Tibial nerve (tissue), 4 donors: ENCODE results near the gene CCDC188. TPM values are rescaled to one million over a fixed set of nuclear protein-coding genes. Genes with fewer than 3 reads are reported as not detected.

ENCODE experiments used
- DNase-seq, 2 donors: peaks; one replicate each; pipeline ENCODE4 v3.0.0-alpha.2; 2019; ENCODE audit warnings: low spot score in 2 of 2
- H3K27ac ChIP-seq, 4 donors: fragments of 200-600 bp; sonication (generic) in 3 of 4; one replicate each; pipeline ENCODE4 v1.5.1; 2017 to 2019; ENCODE audit warnings: mild to moderate bottlenecking in 1 of 4
- H3K27me3 ChIP-seq, 2 donors: fragments of 200-600 bp; sonication (generic) in 1 of 2; one replicate each; pipeline versions ENCODE4 v1.5.1 to v1.6.0; 2017 to 2019
- H3K36me3 ChIP-seq, 3 donors: fragments of 200-600 bp; sonication (generic); one replicate each; pipeline ENCODE4 v1.5.1; 2018 to 2019
- H3K4me1 ChIP-seq, 4 donors: fragments of 200-600 bp; sonication (generic) in 3 of 4; one replicate each; pipeline ENCODE4 v1.5.1; 2017 to 2019
- H3K4me3 ChIP-seq, 4 donors: fragments of 200-600 bp; sonication (generic) in 3 of 4; one replicate each; pipeline ENCODE4 v1.5.1; 2017 to 2019; ENCODE audit warnings: mild to moderate bottlenecking in 1 of 4, moderate library complexity in 1 of 4
- H3K9me3 ChIP-seq, 4 donors: fragments of 200-600 bp; sonication (generic) in 3 of 4; one replicate each; pipeline ENCODE4 v1.5.1; 2017 to 2019
- EP300 ChIP-seq, 2 donors: sonication (generic); formaldehyde crosslinking; IDR thresholded peaks; one replicate each; pipeline ENCODE4 v1.6.1; 2017; ENCODE audit warnings: antibody characterized with exemption in 2 of 2, mild to moderate bottlenecking in 1 of 2
- POLR2A ChIP-seq, 2 donors: fragments of 450-650 bp; IDR thresholded peaks; one replicate each; pipeline ENCODE4 v1.6.1; 2017; ENCODE audit warnings: antibody characterized with exemption in 2 of 2, mild to moderate bottlenecking in 2 of 2, moderate library complexity in 2 of 2
- WGBS, 2 donors: methylation state at CpG; one replicate each; pipeline ENCODE4 v1.1.5; 2018; 5-methylcytosine and 5-hydroxymethylcytosine counted together
- total RNA-seq, 4 donors: library from RNA; depleted of rRNA; stranded (reverse); fragments of >200 nt; gene quantifications; one replicate each; pipeline ENCODE4 v1.1.0, GENCODE V29; 2016
- TF ChIP-seq, protein P1 (sequence below), 5 experiments: fragments of 200-600 bp in 3 of 5; fragments of 450-650 bp in 2 of 5; sonication (generic) in 3 of 5; IDR thresholded peaks; one replicate each; pipeline ENCODE4 v1.5.1; 2016 to 2019; ENCODE audit warnings: antibody characterized with exemption in 5 of 5, mild to moderate bottlenecking in 3 of 5, moderate library complexity in 2 of 5

The CCDC188 gene
- total RNA-seq, 4 donors from 2014 or later, result 1.5 to 12.4 (median 6.6) TPM

DNA sequence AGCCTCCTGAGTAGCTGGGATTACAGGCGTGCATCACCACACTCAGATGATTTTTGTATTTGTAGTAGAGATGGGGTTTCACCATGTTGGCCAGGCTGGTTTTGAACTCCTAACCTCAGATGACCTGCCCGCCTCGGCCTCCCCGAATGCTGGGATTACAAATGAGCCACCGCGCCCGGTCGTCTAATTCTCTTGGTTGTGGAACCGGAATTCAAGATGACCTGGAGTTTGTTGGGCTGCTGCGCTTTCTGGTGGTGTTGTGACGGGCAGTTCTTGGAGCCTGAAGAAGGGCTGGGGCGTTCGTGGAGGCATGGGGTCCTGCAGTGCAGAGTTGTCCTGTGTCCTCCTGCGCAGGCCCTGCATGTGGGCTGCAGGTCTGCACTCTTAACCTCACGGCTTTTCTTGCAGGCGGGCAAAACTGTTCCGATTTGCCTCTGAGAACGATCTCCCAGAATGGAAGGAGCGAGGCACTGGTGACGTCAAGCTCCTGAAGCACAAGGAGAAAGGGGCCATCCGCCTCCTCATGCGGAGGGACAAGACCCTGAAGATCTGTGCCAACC, 28.9 kb downstream of the CCDC188 start:
- whole genome bisulfite sequencing, 2 donors, result 88 to 91% methylated on average over 21 of the region's 22 CpGs
- DNase-seq, result no peak
- Histone ChIP-seq H3K27ac (no peak overlapping the region), H3K9me3 (no peaks in the 10 kb centered on the region), H3K36me3 (peaks cover 0 to 69% (median 12%) of the 10 kb centered on the region in 3 donors), H3K4me1 (peaks cover 0 to 53% (median 13%) of the 10 kb centered on the region in 4 donors), H3K4me3 (no peak overlapping the region), H3K27me3 (no peaks in the 10 kb centered on the region)
- TF ChIP-seq, protein P1, sequence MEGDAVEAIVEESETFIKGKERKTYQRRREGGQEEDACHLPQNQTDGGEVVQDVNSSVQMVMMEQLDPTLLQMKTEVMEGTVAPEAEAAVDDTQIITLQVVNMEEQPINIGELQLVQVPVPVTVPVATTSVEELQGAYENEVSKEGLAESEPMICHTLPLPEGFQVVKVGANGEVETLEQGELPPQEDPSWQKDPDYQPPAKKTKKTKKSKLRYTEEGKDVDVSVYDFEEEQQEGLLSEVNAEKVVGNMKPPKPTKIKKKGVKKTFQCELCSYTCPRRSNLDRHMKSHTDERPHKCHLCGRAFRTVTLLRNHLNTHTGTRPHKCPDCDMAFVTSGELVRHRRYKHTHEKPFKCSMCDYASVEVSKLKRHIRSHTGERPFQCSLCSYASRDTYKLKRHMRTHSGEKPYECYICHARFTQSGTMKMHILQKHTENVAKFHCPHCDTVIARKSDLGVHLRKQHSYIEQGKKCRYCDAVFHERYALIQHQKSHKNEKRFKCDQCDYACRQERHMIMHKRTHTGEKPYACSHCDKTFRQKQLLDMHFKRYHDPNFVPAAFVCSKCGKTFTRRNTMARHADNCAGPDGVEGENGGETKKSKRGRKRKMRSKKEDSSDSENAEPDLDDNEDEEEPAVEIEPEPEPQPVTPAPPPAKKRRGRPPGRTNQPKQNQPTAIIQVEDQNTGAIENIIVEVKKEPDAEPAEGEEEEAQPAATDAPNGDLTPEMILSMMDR (IDR thresholded peaks at IDR 0.05), result no peak
- TF ChIP-seq POLR2A (IDR thresholded peaks at IDR 0.05) (no peak), EP300 (IDR thresholded peaks at IDR 0.05) (no peak)

DNA sequence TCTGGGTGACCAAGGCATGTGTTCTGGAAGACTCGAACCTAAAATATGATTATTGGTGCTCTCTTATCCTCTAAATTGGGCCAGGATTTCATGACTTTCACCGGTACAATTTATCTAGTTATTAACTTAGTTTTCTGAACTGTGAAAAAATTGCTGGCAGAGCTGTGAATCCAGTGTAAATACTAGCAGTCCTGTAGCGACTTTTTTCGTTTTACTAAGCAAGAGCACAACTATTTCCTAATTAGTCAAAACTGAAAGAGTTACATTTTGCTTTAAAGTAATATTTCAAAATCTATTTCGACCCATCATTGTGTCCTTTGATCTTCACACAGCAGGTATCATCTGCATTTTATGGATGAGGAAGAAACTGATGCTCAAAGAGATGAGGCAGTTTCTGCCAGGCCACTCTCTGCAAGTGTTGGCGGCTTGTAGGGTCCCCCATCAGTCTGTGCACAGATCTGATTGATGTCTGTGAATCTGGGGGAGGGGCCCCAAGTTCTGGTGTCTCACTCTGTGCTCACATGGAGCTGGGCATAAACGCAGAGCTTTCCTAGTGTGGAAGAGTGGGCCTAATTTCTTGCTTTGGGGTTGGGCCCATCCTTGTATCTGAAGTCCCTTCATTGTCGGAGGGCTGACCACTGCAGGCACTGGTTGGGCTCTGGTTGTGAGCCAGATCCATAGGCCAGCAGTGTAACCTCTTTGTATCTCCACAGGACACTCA, 32.4 kb downstream of the CCDC188 start:
- Histone ChIP-seq H3K4me1 (peaks cover 0 to 78% (median 24%) of the 10 kb centered on the region in 4 donors), H3K9me3 (no peaks in the 10 kb centered on the region), H3K27me3 (no peaks in the 10 kb centered on the region), H3K27ac (peak overlapping the region in 3 of 4 donors; percentile 67 to 92 (median 92)), H3K36me3 (peaks cover 0 to 61% (median under 1%) of the 10 kb centered on the region in 3 donors), H3K4me3 (peak overlapping the region; percentile 84 to 98 (median 96))
- TF ChIP-seq POLR2A (IDR thresholded peaks at IDR 0.05) (no peak), EP300 (IDR thresholded peaks at IDR 0.05) (no peak)
- TF ChIP-seq, protein P1 (IDR thresholded peaks at IDR 0.05), result no peak
- WGBS, 2 donors, result 8 to 11% methylated on average over 8 of the region's 8 CpGs
- no peak for DNase-seq

DNA sequence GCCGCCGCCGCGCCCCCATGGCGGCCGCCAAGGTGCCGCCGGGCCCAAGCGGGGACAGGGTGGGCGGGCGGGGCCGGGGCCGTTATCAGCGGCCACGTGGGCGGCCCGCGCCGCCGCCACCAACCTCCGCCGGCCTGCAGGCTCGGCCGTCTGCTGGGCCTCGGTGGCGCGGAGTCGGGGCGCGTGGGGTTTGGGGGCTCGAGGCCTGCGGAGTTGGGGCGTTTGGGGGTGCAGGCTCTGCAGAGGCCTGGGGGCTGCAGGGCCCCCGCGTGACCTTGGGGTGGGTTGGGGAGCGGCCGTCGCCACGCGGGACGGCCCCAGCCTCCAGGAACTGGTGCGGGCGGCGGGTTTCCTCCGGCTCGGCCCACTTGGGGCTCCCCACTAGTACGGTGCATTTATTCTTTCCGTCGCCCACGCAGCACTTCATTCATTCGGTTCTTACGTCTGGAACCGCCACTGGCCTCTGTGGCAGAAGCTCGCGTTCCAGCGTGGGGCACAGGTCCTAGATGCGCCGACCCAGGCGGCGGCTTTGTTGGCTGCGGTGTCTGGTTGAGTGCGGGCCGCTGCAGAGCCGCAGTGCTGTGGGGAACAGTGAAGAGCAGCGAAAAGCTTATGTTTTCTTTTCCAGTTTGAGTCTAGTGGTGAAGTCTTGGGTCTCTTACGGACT, 33.1 kb downstream of the CCDC188 start:
- Histone ChIP-seq H3K27me3 (no peaks in the 10 kb centered on the region), H3K4me3 (peak overlapping the region; percentile 84 to 98 (median 96)), H3K4me1 (peaks cover 0 to 82% (median 24%) of the 10 kb centered on the region in 4 donors), H3K9me3 (no peaks in the 10 kb centered on the region), H3K36me3 (peaks cover 0 to 68% (median 5%) of the 10 kb centered on the region in 3 donors), H3K27ac (peak overlapping the region; percentile 6 to 92 (median 80))
- TF ChIP-seq, protein P1 (IDR thresholded peaks at IDR 0.05), result no peak
- no peak for TF ChIP-seq POLR2A (IDR thresholded peaks at IDR 0.05)
- TF ChIP-seq EP300 (IDR thresholded peaks at IDR 0.05), result no peak
- 0 to 2% methylated on average over 19 to 42 of the region's 66 CpGs for WGBS, 2 donors
- no peak for DNase-seq

DNA sequence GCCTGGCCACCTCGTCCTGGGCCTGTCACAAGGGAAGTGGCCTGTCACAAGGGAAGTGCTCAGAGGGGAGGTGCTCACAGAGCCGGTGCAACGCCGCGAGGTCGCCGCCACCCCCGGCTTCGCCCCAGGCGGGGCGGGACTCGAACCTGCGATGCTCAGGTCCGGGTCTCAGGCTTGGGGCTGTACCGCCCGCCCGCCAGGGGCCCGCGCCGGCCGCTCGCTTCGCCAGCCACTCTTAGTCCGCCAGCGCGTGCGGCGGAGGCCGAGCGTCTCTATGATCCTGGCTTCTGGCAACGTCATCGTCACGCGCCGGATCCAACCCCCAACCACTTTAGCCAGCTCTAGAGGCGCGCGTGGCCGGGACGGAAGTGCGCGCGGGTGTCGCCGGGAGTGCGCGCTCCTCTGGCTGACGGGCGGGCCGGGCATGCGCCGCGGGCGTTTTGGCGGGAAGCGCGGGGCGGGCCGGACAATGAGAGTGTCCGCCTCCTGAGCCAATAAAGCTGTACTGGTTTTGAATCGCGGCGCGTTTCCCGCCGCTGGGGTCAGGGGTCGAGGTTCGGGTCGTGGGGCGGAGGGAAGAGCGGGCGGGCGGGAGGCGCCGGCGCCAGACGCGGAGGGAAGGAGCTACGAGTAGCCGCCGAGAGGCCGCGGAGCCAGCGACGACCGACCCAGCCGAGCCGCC, 33.8 kb downstream of the CCDC188 start, which contains the start of gene TRMT2A:
TRMT2A (minus strand) TSS at position 276 of the 682 bp plus-strand sequence. CDS start 320 bp downstream, outside the sequence.
- no peaks in the 10 kb centered on the region for H3K27me3 ChIP-seq
- H3K27ac ChIP-seq, result peak within 1 kb of the TSS; percentile 86 to 94 (median 92)
- DNase-seq, result peak; percentile 98
- WGBS, 2 donors, result 0 to 1% methylated on average over 9 to 74 of the region's 88 CpGs
- peaks cover 0 to 85% (median 29%) of the 10 kb centered on the region in 4 donors for H3K4me1 ChIP-seq
- TF ChIP-seq POLR2A (IDR thresholded peaks at IDR 0.05), result peak in 1 of 2 donors; percentile 34
- TF ChIP-seq, protein P1 (IDR thresholded peaks at IDR 0.05), result peak in 3 of 5 experiments; percentile 3 to 59 (median 37)
- TF ChIP-seq EP300 (IDR thresholded peaks at IDR 0.05), result peak; percentile 34 to 89
- peak within 1 kb of the TSS; percentile 84 to 98 (median 96) for H3K4me3 ChIP-seq
- H3K36me3 ChIP-seq, result peaks cover 0 to 71% (median 5%) of the 10 kb centered on the region in 3 donors
- no peaks in the 10 kb centered on the region for H3K9me3 ChIP-seq
